Activated T-cell treated with anti-CD3 and anti-CD28 coated beads for 48 hours (primary cell): ENCODE measurements around the gene TRIM8.
"Not testable (repeated sequence)": the region's sequence is repeated elsewhere in the genome, so short reads cannot be mapped to it uniquely, and the experiment has no call there.

Experiments used
- DNase-seq: peaks from one replicate; pipeline ENCODE4 v3.0.0-alpha.2; 2020; ENCODE audit warnings: low read depth

TRIM8 gene

GRCh38 chr10:102670871-102671434, 26.7 kb downstream of the TRIM8 start:
- DNase-seq: no peak

DNA sequence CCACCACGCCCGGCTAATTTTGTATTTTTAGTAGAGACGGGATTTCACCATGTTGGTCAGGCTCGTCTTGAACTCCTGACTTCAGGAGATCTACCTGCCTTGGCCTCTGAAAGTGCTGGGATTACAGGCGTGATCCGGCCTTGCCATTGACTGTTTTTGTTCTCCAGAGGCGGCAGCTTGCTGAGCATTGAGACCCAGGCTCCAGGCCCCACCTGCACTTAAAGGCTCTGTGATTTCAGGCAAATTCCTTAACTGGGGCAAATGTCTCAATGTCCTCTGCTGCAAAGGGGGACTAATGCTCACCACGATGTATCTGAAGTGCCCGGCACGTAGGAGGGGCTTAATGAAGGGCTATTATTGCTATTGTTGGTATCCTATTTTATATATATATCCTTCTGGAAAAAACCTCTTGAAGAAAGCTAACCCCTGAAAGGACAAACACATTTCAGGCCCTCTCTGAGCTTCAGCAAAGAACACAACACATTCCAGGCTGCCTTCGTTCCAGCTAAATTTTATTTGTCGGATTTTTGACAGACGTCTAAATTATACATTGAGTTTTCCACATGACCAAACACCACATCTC, 29.0 kb downstream of the TRIM8 start:
- no peak for DNase-seq

DNA sequence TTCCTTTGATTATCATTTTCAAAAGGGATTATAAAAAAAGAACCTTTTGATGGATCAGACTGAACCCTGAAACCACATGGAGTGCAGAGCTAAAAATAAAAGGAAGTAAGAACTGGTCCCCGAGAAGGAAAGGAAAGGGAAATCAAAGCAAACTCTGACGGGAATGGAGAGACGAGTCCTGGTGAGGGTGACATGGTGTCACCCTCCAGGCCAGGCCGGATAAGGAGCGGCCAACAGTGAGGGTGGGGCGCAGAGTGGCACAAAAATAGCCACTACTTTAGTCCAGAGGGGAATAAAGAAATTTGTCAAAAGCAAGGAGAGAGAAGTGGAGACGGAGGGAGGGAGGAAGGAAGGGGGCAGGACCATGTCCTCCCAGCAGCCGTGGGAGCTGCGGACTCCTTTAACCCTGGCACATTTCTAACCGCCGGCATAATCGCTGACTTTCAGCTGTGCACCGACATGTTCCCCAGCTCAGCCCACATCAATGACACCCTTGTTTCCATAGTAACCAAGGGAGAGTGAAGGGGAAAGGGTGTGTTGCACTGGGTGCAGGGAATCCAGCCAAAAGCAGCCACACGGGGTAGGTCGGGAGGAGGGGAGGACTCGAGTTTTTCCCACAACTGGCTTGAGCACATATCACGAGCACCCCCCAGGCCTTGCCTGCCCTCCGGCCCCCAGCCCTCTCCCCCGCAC, 29.7 kb downstream of the TRIM8 start:
- peak; percentile 37 for DNase-seq

DNA sequence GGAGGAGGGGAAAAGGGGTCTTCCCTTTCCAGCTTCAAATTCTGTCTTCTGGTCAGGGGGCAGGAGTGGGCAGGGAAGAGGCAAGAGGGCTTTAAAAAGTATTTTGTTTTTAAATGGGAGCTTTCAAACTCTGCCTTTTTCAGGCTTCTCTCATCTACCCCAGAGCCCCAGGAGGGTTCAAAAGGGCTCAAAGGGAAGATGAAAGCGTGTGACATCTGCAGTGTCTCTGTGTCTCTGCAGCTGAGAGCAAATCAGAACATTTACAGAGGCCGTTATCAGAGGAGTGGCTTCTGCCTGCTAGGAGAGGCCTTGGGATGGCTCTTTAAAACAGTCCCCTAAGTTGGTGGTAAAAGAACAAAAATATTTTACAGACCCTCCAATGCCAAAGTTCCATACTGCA, 30.3 kb downstream of the TRIM8 start:
- DNase-seq: no peak

GRCh38 chr10:102675011-102675665, 30.9 kb downstream of the TRIM8 start:
- no peak for DNase-seq

- no peak for DNase-seq
These were observed 31.6 kb downstream of the TRIM8 start for GRCh38 chr10:102675666-102676533.

GRCh38 chr10:102676534-102677315, 32.4 kb downstream of the TRIM8 start:
- DNase-seq: no peak

- DNase-seq: no peak
These were observed 33.2 kb downstream of the TRIM8 start for GRCh38 chr10:102677331-102678067.

DNA sequence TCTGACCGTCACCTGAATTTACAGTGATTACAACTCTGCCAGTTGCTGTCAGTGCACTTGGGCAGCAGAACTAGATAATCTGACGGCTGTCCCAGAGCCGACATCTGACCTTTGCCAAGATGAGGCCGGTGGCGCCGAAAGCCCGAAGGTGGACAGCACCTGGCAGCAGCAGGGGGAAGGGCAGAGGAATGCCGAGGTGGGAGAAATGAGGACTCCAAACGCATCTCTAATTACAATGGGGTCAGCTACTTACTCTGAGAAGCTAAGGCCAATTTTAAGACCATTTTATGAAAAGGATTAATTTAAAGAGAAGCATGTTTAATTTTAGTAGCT, 33.8 kb downstream of the TRIM8 start:
- DNase-seq: no peak

GRCh38 chr10:102678842-102679289, 34.6 kb downstream of the TRIM8 start:
- no peak for DNase-seq

DNA sequence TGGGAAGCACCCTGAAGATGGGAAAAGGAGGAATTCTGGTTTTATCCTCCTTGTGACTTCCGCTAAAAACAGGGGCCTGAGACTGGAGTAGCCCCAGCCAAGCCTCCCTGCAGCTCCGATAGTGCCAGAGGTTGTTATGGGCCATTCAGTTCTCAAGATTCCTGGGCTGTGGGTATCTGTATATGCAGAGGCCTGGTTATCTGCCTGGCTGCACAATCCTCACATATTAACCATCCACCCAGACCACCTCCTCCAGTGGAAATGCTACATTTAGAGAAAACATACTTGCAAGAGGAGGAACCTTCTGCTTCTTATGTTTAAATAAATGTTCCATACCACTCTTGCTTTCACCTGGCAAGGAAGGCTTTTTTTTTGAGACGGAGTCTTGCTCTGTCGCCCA, 35.3 kb downstream of the TRIM8 start:
- no peak for DNase-seq

DNA sequence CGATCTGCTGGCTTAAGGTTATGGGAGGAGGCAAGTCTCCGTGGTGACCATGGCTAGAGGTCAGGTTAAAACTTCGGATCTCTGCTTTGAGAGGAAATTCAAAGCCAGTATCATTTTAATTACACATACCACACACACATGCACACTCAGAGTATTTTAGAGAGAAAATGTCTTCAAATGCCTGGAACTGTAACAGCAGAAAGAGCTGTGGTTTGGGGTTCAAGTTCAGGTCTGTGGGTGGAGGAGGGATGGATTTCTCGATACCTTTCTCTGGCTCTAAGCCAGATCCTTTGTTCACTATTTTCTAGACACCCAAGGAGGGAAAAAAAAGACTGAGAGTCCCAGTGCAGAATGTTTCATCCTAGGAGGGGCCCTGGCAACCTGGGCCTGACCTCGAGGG, 37.4 kb downstream of the TRIM8 start:
- no peak for DNase-seq

DNA sequence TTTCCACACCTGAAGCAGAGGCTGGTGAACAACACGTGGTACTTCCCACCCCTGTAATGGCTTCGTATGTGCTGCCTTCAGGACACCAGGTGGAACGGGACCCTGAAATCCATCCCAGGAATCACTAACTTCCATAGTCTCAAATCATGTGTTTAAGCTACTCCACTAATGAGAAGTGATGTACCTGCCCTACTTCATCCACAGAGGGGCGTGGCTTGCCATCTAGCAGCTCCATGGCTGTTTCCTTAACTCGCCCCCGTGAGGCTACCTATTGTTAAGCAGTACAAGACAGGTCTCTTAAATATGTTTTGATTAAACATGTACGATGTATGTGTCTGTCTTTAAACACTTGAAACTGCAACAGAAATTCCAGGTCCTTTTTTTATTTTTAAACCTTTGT, 38.1 kb downstream of the TRIM8 start:
- DNase-seq: no peak

DNA sequence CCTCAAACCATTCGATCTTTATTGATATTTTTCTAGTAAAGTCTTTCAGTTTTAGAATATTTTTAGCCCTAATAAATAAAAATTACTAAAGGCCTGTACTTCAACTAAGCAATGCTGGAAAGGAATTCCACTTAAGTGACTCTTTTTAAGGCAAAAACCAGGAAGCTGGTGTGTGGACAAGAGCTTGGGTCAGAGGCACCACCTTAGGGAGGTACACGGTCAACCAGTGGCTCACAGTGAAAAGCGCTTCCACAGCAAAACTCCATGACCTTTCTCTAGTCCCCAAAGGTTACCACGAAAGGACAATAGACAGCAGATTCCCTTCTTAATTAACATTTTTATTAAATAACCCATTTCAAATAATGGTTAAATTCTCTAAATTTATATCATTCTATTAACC, 38.7 kb downstream of the TRIM8 start:
- no peak for DNase-seq

GRCh38 chr10:102683736-102684135, 39.5 kb downstream of the TRIM8 start:
- DNase-seq: no peak

DNA sequence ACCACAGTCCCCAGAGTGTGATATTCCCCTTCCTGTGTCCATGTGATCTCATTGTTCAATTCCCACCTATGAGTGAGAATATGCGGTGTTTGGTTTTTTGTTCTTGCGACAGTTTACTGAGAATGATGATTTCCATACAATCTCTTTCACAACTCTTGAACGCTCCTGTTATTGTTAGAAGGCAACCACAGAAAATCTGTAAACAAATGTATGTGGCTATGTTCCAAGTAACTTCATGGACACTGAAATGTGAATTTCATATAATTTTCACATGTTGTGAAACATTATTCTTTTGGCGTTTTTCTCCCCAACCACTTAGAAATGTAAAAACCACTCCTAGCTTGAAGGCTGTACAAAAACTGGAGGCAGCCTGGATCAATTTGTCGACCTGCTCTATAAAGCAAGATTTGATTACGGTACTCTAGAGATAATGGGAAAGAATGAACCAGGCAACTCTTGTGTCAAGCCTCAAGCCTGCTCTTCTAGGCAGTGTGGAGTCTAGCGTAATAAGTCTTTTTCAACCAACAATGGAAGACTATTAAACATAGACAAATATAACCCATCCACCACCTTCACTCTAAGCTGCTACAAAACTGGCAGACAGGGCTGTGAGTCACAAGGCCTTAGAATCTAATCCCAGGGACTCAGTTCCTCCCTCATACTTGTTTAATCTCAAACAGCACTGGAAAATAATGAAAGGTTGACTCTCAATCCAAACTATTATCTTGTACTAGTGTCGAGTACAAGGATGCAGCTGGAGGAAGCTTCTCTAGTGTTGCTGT, 47.2 kb downstream of the TRIM8 start:
- no peak for DNase-seq

DNA sequence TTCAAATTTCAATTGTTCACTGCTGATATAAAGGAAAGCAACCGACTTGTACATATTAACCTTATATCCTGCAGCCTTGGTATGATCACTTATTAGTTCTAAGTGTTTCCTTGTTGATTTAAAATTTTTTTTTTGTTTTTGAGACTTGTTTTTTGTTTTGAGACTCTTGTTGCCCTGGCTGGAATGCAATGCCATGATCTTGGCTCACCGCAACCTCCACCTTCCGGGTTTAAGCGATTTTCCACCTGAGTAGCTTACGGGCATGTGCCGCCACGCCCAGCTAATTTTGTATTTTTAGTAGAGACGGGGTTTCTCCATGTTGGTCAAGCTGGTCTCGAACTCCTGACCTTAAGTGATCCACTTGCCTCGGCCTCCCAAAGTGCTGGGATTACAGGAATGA, 51.1 kb downstream of the TRIM8 start:
- not testable (repeated sequence) for DNase-seq

DNA sequence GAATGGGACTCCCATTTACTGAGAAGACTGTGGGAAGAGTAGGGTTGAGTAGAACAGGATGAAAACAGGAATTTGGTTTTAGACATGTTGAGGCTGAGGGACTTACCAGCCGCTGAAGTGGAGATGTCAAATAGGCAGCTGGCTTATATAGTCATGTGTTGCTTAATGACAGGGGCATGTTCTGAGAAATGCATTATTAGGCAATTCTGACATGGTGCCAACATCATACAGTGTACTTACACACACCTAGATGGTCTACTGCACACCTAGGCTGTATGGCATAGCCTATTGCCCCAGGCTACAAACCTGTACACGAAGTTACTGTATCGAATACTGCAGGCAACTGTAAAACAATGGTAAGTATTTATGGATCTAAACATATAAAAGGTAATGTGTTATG, 52.5 kb downstream of the TRIM8 start:
- DNase-seq: no peak

- DNase-seq: no peak
These were observed 54.6 kb downstream of the TRIM8 start for GRCh38 chr10:102698894-102699293.

DNA sequence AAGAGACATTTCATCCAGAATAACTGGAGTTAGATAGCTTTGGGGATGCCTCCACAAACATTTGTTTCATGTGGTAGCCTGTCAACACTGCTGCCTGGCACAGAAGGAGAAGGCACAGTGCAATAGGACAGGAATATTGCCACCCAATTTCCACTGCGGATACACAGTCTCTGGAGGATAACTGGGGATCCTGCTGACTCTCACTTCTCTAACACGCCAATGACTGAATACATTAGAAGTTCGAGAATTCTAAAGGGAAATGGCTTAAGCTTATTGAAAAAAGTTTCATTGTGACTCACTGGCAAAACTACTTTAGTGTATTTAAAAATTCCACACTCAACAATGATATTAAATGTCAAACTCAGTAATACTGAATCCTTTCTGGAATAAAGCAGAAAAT, 57.0 kb downstream of the TRIM8 start:
- no peak for DNase-seq
